ENCODE data around the gene GOT2. TPM values are rescaled to one million over a fixed set of nuclear protein-coding genes. Genes with fewer than 3 reads are reported as not detected.

GOT2 gene
- total RNA-seq, 1 donor from 2014 or later, result 105 TPM

- no peaks in the 10 kb centered on the region for H3K4me1 Mint-ChIP-seq (ENCODE audit: unreplicated experiment)
- H3K36me3 Mint-ChIP-seq (ENCODE audit: low read depth, unreplicated experiment), result peaks cover 15% of the 10 kb centered on the region
Measured at GRCh38 chr16:58723109-58723508, 11.0 kb downstream of the GOT2 start.

GRCh38 chr16:58717994-58718393 lies 16.1 kb downstream of the GOT2 start:
- Mint-ChIP-seq H3K4me3 (ENCODE audit: unreplicated experiment) (no peak overlapping the region), H3K27me3 (ENCODE audit: unreplicated experiment) (no peaks in the 10 kb centered on the region)
- no peak for TF ChIP-seq CTCF (IDR thresholded peaks at IDR 0.05; ENCODE audit: unreplicated experiment)

More at GRCh38 chr16:58723109-58723508, 11.0 kb downstream of the GOT2 start:
- Mint-ChIP-seq H3K4me3 (ENCODE audit: unreplicated experiment) (no peak overlapping the region), H3K9me3 (ENCODE audit: unreplicated experiment) (no peaks in the 10 kb centered on the region), H3K27me3 (ENCODE audit: unreplicated experiment) (no peaks in the 10 kb centered on the region), H3K27ac (ENCODE audit: unreplicated experiment) (no peak overlapping the region)
- no peak for DNase-seq (ENCODE audit: low spot score)
- TF ChIP-seq CTCF (IDR thresholded peaks at IDR 0.05; ENCODE audit: unreplicated experiment), result no peak

GRCh38 chr16:58716468-58716867 lies 17.6 kb downstream of the GOT2 start:
- Mint-ChIP-seq H3K4me1 (ENCODE audit: unreplicated experiment) (no peaks in the 10 kb centered on the region), H3K9me3 (ENCODE audit: unreplicated experiment) (no peaks in the 10 kb centered on the region), H3K27ac (ENCODE audit: unreplicated experiment) (no peak overlapping the region), H3K36me3 (ENCODE audit: low read depth, unreplicated experiment) (peaks cover 44% of the 10 kb centered on the region), H3K4me3 (ENCODE audit: unreplicated experiment) (peak overlapping the region; percentile 15), H3K27me3 (ENCODE audit: unreplicated experiment) (no peaks in the 10 kb centered on the region)
- no peak for TF ChIP-seq CTCF (IDR thresholded peaks at IDR 0.05; ENCODE audit: unreplicated experiment)
- no peak for DNase-seq (ENCODE audit: low spot score)

More at GRCh38 chr16:58717994-58718393, 16.1 kb downstream of the GOT2 start:
- Mint-ChIP-seq H3K4me1 (ENCODE audit: unreplicated experiment) (no peaks in the 10 kb centered on the region), H3K36me3 (ENCODE audit: low read depth, unreplicated experiment) (peaks cover 37% of the 10 kb centered on the region), H3K27ac (ENCODE audit: unreplicated experiment) (no peak overlapping the region), H3K9me3 (ENCODE audit: unreplicated experiment) (no peaks in the 10 kb centered on the region)
- no peak for DNase-seq (ENCODE audit: low spot score)

GRCh38 chr16:58713742-58714141 lies 20.4 kb downstream of the GOT2 start:
- no peak for TF ChIP-seq CTCF (IDR thresholded peaks at IDR 0.05; ENCODE audit: unreplicated experiment)
- H3K27ac Mint-ChIP-seq (ENCODE audit: unreplicated experiment), result no peak overlapping the region
- no peak for DNase-seq (ENCODE audit: low spot score)

GRCh38 chr16:58709333-58709732 lies 24.8 kb downstream of the GOT2 start:
- no peak overlapping the region for H3K27ac Mint-ChIP-seq (ENCODE audit: unreplicated experiment)
- no peaks in the 10 kb centered on the region for H3K9me3 Mint-ChIP-seq (ENCODE audit: unreplicated experiment)
- TF ChIP-seq CTCF (IDR thresholded peaks at IDR 0.05; ENCODE audit: unreplicated experiment), result no peak
- H3K36me3 Mint-ChIP-seq (ENCODE audit: low read depth, unreplicated experiment), result peaks cover 23% of the 10 kb centered on the region
- DNase-seq (ENCODE audit: low spot score), result no peak
- no peaks in the 10 kb centered on the region for H3K4me1 Mint-ChIP-seq (ENCODE audit: unreplicated experiment)
- H3K4me3 Mint-ChIP-seq (ENCODE audit: unreplicated experiment), result no peak overlapping the region
- peaks cover 2% of the 10 kb centered on the region for H3K27me3 Mint-ChIP-seq (ENCODE audit: unreplicated experiment)

More at GRCh38 chr16:58713742-58714141, 20.4 kb downstream of the GOT2 start:
- no peaks in the 10 kb centered on the region for H3K4me1 Mint-ChIP-seq (ENCODE audit: unreplicated experiment)
- no peaks in the 10 kb centered on the region for H3K27me3 Mint-ChIP-seq (ENCODE audit: unreplicated experiment)
- no peak overlapping the region for H3K4me3 Mint-ChIP-seq (ENCODE audit: unreplicated experiment)
- no peaks in the 10 kb centered on the region for H3K9me3 Mint-ChIP-seq (ENCODE audit: unreplicated experiment)
- peaks cover 39% of the 10 kb centered on the region for H3K36me3 Mint-ChIP-seq (ENCODE audit: low read depth, unreplicated experiment)

Data from endothelial cell (in vitro differentiated cells).